ENCODE data around the gene SUB1.

The SUB1 gene

DNA sequence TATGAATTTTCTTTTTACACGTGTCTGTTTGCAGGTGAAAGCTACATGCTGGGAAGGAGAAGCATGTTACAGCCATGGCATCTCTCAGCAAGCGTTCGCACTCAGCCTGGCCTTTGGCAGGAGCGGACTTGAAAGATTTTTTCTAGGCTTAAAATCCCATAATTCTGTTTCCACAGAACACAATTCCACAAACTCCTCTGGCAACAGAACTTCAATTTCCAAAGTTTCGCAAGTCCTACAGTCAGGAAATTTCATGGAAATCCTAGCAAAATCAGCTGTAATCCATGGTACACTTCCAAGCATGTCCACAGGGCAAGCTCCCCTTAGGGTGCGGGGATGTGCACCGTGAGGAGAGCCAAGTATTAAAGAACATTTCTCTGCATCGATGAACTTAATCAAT is 35.9 kb downstream of the SUB1 start:
- no peak for DNase-seq (ENCODE audit: low read depth)
- TF ChIP-seq, protein P1, sequence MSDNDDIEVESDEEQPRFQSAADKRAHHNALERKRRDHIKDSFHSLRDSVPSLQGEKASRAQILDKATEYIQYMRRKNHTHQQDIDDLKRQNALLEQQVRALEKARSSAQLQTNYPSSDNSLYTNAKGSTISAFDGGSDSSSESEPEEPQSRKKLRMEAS (IDR thresholded peaks at IDR 0.05; ENCODE audit: low read depth, low read length), result no peak
- TF ChIP-seq MYC (IDR thresholded peaks at IDR 0.05; ENCODE audit: low read depth, low read length) (no peak), POLR2A (IDR thresholded peaks at IDR 0.05; ENCODE audit: extremely low read depth, insufficient read length) (no peak)
- TF ChIP-seq, protein P2, sequence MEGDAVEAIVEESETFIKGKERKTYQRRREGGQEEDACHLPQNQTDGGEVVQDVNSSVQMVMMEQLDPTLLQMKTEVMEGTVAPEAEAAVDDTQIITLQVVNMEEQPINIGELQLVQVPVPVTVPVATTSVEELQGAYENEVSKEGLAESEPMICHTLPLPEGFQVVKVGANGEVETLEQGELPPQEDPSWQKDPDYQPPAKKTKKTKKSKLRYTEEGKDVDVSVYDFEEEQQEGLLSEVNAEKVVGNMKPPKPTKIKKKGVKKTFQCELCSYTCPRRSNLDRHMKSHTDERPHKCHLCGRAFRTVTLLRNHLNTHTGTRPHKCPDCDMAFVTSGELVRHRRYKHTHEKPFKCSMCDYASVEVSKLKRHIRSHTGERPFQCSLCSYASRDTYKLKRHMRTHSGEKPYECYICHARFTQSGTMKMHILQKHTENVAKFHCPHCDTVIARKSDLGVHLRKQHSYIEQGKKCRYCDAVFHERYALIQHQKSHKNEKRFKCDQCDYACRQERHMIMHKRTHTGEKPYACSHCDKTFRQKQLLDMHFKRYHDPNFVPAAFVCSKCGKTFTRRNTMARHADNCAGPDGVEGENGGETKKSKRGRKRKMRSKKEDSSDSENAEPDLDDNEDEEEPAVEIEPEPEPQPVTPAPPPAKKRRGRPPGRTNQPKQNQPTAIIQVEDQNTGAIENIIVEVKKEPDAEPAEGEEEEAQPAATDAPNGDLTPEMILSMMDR (IDR thresholded peaks at IDR 0.05; ENCODE audit: low read depth, low read length), result no peak
- H3K4me3 ChIP-seq (ENCODE audit: low read depth, low read length), result no peak overlapping the region

DNA sequence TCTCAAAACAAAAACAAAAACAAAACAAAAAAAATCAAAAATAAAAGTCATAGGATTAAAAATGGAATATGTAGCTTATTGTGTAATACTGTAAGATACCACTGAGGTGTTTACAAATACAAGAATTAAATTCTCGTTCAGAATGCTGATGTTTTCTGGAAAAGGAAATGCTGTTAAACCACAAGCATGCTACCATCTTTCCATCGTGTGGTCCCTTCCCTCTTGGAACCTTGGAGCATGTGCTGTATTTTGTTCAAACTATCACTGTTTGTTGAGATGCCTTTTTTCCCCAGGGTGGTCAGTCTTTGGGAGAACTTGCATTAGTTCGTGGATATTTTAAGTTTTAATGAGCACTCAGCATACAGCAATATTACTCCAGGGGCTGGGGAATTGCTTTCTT is 39.7 kb downstream of the SUB1 start:
- H3K4me3 ChIP-seq (ENCODE audit: low read depth, low read length), result no peak overlapping the region
- no peak for DNase-seq (ENCODE audit: low read depth)
- TF ChIP-seq, protein P1 (IDR thresholded peaks at IDR 0.05; ENCODE audit: low read depth, low read length), result no peak
- TF ChIP-seq, protein P2 (IDR thresholded peaks at IDR 0.05; ENCODE audit: low read depth, low read length), result no peak

DNA sequence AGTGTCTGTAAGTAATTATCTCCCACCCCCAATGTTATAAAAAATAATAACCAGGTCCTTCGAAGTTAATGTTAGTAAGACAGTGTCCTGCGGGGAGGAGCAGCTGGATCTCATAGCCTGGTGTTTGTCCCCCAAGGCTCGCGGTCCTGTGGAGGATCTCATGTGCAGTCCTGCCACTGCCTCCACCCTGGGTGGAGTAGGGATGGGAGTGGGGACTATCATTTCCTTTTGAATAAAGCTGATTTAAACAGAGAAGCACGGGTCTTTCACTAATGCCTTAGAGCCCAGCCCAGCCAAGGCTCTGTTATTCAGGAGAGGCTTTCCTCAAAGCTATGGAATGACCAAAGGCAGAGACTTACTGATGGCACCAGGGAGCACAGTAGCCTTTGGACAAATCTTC is 40.2 kb downstream of the SUB1 start:
- TF ChIP-seq, protein P1 (IDR thresholded peaks at IDR 0.05; ENCODE audit: low read depth, low read length), result no peak
- TF ChIP-seq, protein P2 (IDR thresholded peaks at IDR 0.05; ENCODE audit: low read depth, low read length), result no peak
- TF ChIP-seq POLR2A (IDR thresholded peaks at IDR 0.05; ENCODE audit: extremely low read depth, insufficient read length) (no peak), MYC (IDR thresholded peaks at IDR 0.05; ENCODE audit: low read depth, low read length) (no peak)
- H3K4me3 ChIP-seq (ENCODE audit: low read depth, low read length), result no peak overlapping the region
- no peak for DNase-seq (ENCODE audit: low read depth)

DNA sequence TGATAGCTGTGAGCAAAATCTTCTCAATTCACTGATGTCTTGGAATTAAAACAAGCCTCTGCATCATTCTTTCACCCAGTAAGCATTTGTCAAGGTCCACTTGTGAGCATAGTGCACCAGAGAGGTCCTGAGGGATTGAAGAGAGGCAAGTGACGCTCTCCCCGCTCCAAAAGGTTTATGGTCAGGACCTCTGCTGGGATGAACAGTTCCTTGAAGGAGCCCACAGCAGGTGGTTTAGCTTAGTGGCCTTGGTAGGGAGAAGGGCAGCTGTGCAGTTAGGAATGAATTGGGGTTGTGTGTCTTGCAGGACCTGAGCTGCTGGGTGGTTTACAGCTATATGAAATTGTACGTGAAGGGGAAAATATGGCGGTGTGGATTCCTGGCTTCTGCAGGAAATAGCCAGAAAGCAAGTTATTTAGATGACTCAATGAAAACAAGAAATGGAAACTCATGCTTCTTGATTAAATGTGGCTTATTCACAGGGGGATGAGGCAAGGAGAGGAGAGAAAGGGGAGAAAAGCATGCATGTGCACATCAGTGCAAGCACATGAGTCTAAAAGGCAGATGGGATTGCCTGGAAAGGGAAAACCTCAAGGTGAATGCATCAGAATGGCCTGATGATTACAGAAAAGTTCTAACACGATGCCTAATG is 42.0 kb downstream of the SUB1 start:
- H3K4me3 ChIP-seq (ENCODE audit: low read depth, low read length), result no peak overlapping the region
- TF ChIP-seq POLR2A (IDR thresholded peaks at IDR 0.05; ENCODE audit: extremely low read depth, insufficient read length), result no peak
- TF ChIP-seq, protein P1 (IDR thresholded peaks at IDR 0.05; ENCODE audit: low read depth, low read length), result no peak
- no peak for TF ChIP-seq MYC (IDR thresholded peaks at IDR 0.05; ENCODE audit: low read depth, low read length)
- TF ChIP-seq, protein P2 (IDR thresholded peaks at IDR 0.05; ENCODE audit: low read depth, low read length), result no peak
- no peak for DNase-seq (ENCODE audit: low read depth)

DNA sequence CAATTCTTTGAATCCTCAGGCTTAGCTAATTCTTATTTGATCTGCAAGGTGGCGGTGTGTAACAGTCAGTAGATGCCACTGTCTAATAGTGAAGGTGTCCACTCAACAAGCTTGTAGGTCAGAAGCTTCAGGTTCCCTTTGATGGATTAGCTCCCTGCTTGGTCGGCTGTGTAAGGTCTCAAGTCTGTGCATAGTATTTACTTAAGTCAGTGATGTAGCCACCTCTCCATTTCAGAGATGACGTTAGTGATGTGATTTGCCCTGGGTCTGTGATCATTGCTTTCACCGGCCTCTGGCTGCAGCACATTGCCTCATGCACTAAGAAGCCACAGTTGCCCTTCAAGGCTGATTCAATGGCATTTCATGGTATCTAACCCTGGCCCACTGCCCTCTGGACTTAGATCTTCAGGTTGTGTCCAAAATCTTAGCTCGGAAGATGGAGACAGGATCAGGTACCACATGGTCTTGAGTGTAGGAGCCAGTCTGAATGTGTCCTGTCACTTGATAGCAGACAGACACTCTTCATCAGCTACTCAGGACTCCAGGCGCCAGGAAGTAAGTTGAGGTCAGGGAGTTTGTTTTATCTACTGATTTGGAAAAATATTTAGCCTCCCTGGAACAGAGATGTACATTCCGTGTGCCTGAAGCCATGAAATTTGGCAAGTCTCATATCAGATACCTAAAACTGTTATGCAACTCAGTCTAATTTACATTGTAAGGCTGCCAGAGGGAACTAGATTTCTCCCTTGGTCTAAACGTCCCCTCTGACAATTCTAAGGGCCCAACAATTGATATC is 42.9 kb downstream of the SUB1 start:
- no peak overlapping the region for H3K4me3 ChIP-seq (ENCODE audit: low read depth, low read length)
- TF ChIP-seq MYC (IDR thresholded peaks at IDR 0.05; ENCODE audit: low read depth, low read length) (no peak), POLR2A (IDR thresholded peaks at IDR 0.05; ENCODE audit: extremely low read depth, insufficient read length) (no peak)
- TF ChIP-seq, protein P2 (IDR thresholded peaks at IDR 0.05; ENCODE audit: low read depth, low read length), result no peak
- TF ChIP-seq, protein P1 (IDR thresholded peaks at IDR 0.05; ENCODE audit: low read depth, low read length), result no peak
- no peak for DNase-seq (ENCODE audit: low read depth)
